HG03342 (cell line): ENCODE results near the gene CLSTN2.

Source experiments
- ATAC-seq: cut with Tn5 transposase; IDR thresholded peaks from one replicate; pipeline ENCODE4 v1.9.1; 2021; ENCODE audit warnings: mild to moderate bottlenecking, moderate library complexity; ENCODE audit not compliant: unreplicated experiment

CLSTN2 gene

DNA sequence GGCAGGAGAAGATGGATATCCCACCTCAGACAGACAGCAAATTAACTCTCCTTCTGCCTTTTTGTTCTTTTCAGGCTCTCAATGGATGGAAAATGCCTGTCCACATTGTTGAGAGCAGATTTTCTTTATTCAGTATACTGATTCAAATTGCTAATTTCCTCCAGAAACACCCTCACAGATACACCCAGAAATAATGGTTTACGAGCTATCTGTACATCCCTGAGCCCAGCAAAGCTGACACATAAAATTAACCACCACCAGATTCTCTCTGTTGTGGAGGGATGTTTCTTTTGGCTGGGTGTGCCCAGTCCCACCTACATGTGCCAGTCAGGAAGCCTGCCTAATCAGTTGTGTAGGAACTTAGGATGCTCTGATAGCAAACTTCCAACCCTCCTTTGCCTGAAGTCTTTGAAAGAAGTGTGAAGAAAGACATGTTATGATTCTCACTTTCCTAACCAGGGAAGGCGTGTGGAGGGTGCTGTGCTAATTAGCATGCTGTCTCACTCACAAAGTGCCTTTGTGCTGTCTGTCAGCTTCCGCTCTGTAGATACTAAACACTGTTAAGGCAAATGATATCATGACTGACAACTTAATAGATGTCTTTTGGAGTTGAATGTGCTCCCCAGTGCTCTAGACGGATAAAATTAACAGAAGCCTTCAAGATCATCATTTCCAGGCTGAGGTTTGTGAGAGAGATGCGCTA is 208.5 kb downstream of the CLSTN2 start:
- ATAC-seq: no peak

- no peak for ATAC-seq
Observed at GRCh38 chr3:140145528-140145927, 210.5 kb downstream of the CLSTN2 start.

DNA sequence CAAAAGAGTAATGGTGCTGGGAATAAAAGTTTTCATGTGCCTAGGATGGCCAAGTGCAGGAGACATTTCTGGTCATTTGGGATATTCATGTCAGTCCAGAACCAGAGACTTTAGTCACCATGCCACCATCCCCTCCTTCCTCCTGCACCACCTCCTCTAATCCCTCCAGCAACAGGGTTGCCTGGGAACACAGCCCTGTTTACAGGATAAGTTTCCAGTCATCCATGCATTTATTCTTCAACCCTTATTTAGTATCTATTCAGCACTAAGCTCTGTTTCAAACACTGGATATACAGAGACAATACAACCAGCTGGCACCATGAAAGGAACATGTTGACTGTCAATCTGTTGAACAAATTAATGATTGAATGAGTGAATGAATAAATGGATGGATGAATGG is 211.7 kb downstream of the CLSTN2 start:
- ATAC-seq: no peak

GRCh38 chr3:140147965-140148490 is 213.0 kb downstream of the CLSTN2 start:
- no peak for ATAC-seq

GRCh38 chr3:140148824-140149390 is 213.9 kb downstream of the CLSTN2 start:
- no peak for ATAC-seq

DNA sequence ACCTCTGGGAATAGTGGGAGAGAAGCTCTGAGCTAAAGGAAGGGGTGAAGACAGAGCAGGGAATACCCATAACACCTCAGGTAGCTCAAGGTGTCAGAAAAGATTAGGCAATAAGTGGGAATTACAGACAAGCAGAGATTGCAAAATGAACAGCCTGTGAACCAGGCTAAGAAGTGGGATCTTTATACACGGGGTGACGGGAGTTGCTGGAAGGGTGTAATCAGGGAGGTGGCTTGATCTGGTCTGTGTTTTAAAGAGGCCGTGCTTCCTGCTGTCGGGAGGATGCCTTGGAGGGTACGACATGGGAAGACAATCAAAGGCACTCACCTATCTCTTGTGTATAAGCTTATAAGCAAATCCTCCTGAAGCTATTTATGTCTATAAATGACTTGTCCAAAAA is 216.3 kb downstream of the CLSTN2 start:
- ATAC-seq: no peak

DNA sequence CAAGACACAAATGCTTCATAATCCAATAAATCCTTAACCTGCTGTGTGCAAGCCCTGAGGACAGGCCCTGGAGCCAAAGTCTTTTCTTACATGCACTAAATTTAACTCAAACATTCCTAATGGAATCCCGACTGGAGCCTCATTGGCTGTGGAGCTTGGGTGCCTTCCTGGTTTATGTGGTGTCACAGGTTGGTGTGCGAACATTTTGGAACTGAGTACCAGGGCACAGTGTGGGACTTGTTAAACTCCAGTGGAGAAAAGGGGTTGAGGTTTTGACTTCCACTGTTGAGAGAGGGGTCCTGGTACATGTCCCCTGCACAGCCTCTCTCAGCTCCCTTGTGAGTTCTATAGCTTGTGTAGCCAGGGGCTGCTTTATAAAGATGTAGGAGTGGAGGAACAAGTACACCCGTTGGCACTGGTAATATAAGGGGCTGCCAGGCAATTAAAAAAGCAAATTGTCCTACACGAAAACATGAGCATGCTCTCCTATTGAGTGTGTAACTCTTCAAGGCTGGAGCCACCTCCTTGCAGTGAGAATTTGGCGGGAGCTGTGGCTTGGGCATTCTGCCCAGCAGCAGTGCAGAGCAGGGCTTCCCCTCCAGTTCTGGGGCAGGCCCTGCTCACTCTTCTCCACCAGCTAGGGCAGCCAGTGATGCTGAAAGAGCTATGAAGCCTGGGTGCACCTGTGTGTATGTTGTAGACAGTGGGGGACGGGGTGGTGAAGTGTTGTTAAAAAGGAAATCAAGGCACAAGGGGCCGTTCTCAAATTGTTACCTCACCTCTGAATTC is 218.1 kb downstream of the CLSTN2 start:
- no peak for ATAC-seq

GRCh38 chr3:140153736-140154135 is 218.8 kb downstream of the CLSTN2 start:
- ATAC-seq: no peak

DNA sequence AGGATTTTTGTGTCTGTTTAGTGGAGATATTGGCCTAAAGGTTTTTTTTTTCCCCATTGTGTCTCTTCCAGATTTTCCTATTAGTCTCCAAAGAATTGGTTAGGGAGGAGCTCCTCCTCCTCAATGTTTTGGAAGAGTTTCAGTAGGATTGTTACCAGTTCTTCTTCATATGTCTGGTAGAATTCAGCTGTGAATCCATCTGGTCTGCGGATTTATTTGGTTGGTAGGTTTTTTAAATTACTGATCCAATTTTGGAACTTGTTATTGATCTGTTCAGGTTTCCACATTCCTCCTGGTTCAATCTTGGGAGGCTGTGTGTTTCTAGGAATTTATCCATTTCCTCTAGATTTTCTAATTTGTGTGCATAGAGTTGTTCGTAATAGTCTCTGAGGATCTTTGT is 222.2 kb downstream of the CLSTN2 start:
- no peak for ATAC-seq

GRCh38 chr3:140159646-140160045 is 224.7 kb downstream of the CLSTN2 start:
- no peak for ATAC-seq

DNA sequence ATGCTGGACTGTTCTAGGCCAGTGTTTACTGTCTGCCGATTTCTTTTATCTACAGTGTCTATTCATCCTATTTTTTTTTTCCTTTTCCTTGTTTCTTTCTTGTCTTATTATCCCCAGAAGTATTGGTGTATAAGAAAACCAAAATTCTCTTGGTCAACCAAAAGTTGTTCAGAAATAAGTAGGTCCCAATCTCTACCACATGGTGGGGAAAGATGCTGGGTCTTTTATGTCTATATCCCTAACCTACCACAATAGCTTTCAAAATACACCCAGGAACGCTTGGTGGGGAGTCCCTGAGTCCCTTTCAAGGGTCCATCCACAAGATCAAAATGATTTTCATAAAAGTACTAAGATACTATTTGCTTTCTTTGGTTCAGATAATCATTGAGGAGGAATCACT is 225.6 kb downstream of the CLSTN2 start:
- no peak for ATAC-seq

GRCh38 chr3:140162551-140162950 is 227.6 kb downstream of the CLSTN2 start:
- ATAC-seq: no peak

GRCh38 chr3:140163159-140163763 is 228.3 kb downstream of the CLSTN2 start:
- ATAC-seq: no peak

DNA sequence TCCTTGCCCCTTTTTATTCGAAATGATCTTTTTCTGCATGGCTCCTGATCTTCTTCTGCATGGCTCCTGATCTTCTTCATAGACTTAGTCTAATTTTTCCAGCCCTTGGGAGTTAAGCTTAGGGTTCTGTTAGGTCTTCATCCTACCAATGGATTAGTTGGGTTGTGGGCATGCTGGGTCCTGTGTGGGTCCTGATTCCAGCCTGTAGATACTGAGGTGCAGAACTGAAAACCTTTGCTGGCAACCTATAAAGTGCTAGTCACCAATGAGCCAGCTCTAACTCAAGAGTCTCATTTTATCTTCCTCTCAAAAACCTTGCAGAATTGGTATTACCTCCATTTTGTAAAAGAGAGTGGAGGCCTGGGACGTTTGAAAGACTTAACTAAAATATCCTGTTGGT is 229.2 kb downstream of the CLSTN2 start:
- ATAC-seq: no peak

DNA sequence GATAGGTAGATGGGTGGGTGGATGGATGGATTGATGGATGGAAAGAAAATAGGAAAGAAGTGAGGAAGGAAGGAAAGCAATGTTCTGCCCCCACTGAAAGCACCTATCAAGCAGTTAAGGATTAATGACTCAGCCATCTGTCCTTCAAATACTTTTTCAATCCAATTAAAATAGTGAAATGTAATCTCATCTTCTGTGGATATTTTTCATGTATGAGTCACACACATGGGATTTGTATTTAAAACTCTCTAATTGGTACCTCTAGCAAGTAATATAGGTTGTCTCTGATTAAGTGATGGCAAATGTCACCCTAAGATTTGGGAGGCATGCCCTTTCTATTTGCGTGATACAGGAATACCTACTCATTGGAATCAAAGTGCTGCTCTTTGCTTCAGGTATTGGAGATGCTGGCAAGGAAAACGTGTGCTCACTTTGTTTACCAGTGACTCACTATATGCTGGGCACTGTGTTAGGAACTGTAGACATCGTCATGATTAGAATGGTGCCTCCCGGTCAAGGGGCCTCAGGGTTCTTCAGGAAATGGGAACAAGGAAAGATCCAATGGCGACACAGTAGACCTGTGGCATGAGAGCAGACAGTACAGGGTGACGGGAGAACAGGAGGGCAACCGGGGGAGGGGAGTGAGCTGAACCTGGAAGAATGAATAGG is 230.1 kb downstream of the CLSTN2 start:
- no peak for ATAC-seq

DNA sequence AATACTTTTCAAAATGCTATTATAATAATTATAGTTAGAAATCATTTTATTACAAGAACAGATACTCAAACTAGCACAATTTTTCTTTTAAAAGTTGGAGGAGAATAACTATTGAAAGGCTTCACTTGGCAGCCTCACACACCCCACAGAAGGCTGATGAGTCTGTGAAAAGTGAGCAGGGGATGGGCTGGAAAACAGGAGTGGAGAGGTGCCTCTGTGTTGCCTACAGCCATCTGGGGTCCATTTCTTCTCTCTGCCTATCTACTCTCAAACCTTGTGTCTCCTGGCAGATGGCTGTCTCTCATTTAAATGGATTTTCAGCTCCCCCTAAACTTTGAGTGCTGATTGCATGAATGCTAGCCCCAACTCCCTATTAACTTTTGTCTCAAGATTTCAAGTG is 230.8 kb downstream of the CLSTN2 start:
- no peak for ATAC-seq

- ATAC-seq: no peak
Observed at GRCh38 chr3:140166861-140167599, 232.0 kb downstream of the CLSTN2 start.

- no peak for ATAC-seq
Observed at GRCh38 chr3:140167600-140168281, 232.8 kb downstream of the CLSTN2 start.

DNA sequence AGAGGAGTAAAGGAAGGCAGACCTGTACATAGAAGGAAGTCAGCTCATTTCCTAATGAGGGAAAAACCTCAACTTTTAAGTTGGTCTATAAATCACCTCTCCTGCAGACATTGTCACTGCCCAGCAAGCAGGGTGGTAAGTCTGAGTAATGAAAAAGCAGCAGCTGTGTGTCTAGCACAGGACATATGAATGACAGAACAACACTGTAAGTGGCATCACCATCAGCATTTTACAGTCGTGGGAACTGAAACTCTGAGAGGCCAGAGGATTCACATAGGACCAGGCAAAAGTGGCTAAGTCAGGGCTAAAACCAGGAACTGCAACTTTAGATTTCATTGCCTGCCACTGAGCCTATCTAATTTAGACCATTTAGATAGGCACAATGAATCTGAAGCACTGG is 235.6 kb downstream of the CLSTN2 start:
- ATAC-seq: peak; percentile 97

DNA sequence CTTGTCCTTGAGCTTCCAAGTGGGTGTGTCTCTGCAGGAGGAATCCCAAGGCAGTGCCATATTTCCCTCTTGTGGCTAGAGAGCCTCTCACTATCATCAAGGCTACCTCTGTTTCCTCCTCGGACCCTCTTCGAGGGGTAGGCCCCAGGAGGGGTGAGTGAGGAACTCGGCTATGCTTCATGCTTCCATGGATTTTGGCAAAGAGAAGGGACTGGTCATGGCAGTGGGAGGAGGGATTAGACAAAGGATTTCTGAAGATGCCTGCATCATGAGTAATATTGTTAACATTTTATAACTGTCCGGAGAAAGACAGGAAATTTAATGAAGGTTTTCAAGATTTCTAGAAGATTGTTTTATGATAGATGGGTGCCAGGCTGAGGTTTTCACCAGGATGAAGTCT is 241.5 kb downstream of the CLSTN2 start:
- ATAC-seq: no peak
